Measurements from ENCODE around the gene B4GALT6. TPM values are rescaled to one million over a fixed set of nuclear protein-coding genes. Genes with fewer than 3 reads are reported as not detected.

Gene B4GALT6
- polyA plus RNA-seq, 1 donor from 2014 or later, result 19.4 TPM

GRCh38 chr18:31616586-31616985 lies 67.8 kb downstream of the B4GALT6 start:
- Histone ChIP-seq H3K9ac (ENCODE audit: low read length) (no peak overlapping the region), H3K4me2 (ENCODE audit: low read length) (no peak overlapping the region), H3K27me3 (ENCODE audit: insufficient read depth, low read depth, low read length) (no peaks in the 10 kb centered on the region), H3K4me3 (ENCODE audit: low read length) (no peak overlapping the region), H3K27ac (ENCODE audit: low read length) (no peak overlapping the region), H4K20me1 (ENCODE audit: insufficient read depth) (no peaks in the 10 kb centered on the region), H3K79me2 (replicated peaks; ENCODE audit: insufficient read depth, low read length) (no peaks in the 10 kb centered on the region), H3K9me2 (ENCODE audit: insufficient read depth, low read length) (no peaks in the 10 kb centered on the region), H3K36me3 (ENCODE audit: insufficient read depth, low read length) (no peaks in the 10 kb centered on the region), H3K9me3 (ENCODE audit: low read length) (no peaks in the 10 kb centered on the region), H2AFZ (ENCODE audit: low read depth, low read length) (no peak overlapping the region), H3F3A (ENCODE audit: insufficient read depth, low read length, poor library complexity, severe bottlenecking) (no peaks in the 10 kb centered on the region)
- TF ChIP-seq SMC3 (conservative IDR thresholded peaks at IDR 0.05; ENCODE audit: poor library complexity) (no peak), POLR2AphosphoS5 (IDR thresholded peaks at IDR 0.05) (no peak), TAF1 (IDR thresholded peaks at IDR 0.05; ENCODE audit: low read depth) (no peak), EP300 (conservative IDR thresholded peaks at IDR 0.05; ENCODE audit: poor library complexity, severe bottlenecking) (no peak), CTCF (IDR thresholded peaks at IDR 0.05; ENCODE audit: poor library complexity, severe bottlenecking) (no peak), EZH2 (IDR thresholded peaks at IDR 0.05; ENCODE audit: borderline replicate concordance, insufficient read depth, low read length, poor library complexity, severe bottlenecking) (no peak), REST (IDR thresholded peaks at IDR 0.05; ENCODE audit: borderline replicate concordance) (no peak), RAD21 (conservative IDR thresholded peaks at IDR 0.05) (no peak), MXI1 (conservative IDR thresholded peaks at IDR 0.05; ENCODE audit: poor library complexity, severe bottlenecking) (no peak)

- Histone ChIP-seq H3K9ac (ENCODE audit: low read length) (no peak overlapping the region), H3K27ac (ENCODE audit: low read length) (no peak overlapping the region), H3K9me2 (ENCODE audit: insufficient read depth, low read length) (no peaks in the 10 kb centered on the region), H4K20me1 (ENCODE audit: insufficient read depth) (no peaks in the 10 kb centered on the region), H3K4me3 (ENCODE audit: low read length) (no peak overlapping the region), H2AFZ (ENCODE audit: low read depth, low read length) (no peak overlapping the region), H3K27me3 (ENCODE audit: insufficient read depth, low read depth, low read length) (no peaks in the 10 kb centered on the region), H3K79me2 (replicated peaks; ENCODE audit: insufficient read depth, low read length) (no peaks in the 10 kb centered on the region), H3K4me2 (ENCODE audit: low read length) (no peak overlapping the region), H3K36me3 (ENCODE audit: insufficient read depth, low read length) (no peaks in the 10 kb centered on the region), H3K9me3 (ENCODE audit: low read length) (no peaks in the 10 kb centered on the region), H3F3A (ENCODE audit: insufficient read depth, low read length, poor library complexity, severe bottlenecking) (no peaks in the 10 kb centered on the region)
- TF ChIP-seq POLR2AphosphoS5 (IDR thresholded peaks at IDR 0.05) (no peak), TAF1 (IDR thresholded peaks at IDR 0.05; ENCODE audit: low read depth) (no peak), CTCF (IDR thresholded peaks at IDR 0.05; ENCODE audit: poor library complexity, severe bottlenecking) (no peak), MXI1 (conservative IDR thresholded peaks at IDR 0.05; ENCODE audit: poor library complexity, severe bottlenecking) (no peak), REST (IDR thresholded peaks at IDR 0.05; ENCODE audit: borderline replicate concordance) (no peak), SMC3 (conservative IDR thresholded peaks at IDR 0.05; ENCODE audit: poor library complexity) (no peak), EZH2 (IDR thresholded peaks at IDR 0.05; ENCODE audit: borderline replicate concordance, insufficient read depth, low read length, poor library complexity, severe bottlenecking) (no peak), EP300 (conservative IDR thresholded peaks at IDR 0.05; ENCODE audit: poor library complexity, severe bottlenecking) (no peak), RAD21 (conservative IDR thresholded peaks at IDR 0.05) (no peak)
Observed at GRCh38 chr18:31614044-31614443, 70.3 kb downstream of the B4GALT6 start.
